HEK293 (cell line): ENCODE measurements around the gene KDM4D.

Experiments
- CTCF ChIA-PET: fragments of 350-600 bp; formaldehyde crosslinking; extraction: SDS; loops from one replicate; lab custom pipeline; 2021; ENCODE audit warnings: antibody characterized with exemption; lab: Yijun Ruan, JAX
- POLR2A ChIA-PET: fragments of 300-600 bp; formaldehyde crosslinking; extraction: SDS; loops from one replicate; lab custom pipeline; 2020; ENCODE audit warnings: antibody characterized with exemption, inconsistent platforms; lab: Yijun Ruan, JAX
- H3K27ac ChIP-seq: fragments of 200-500 bp; sonication (Bioruptor generic); 2 replicates; pipeline ENCODE4 v1.5.1; 2014; ENCODE audit warnings: low read depth, low read length, control low read depth, inconsistent platforms; ENCODE audit errors: extremely low read depth
- H3K36me3 ChIP-seq, 2 experiments: fragments of 200-500 bp in 1 of 2; sonication (Bioruptor generic) in 1 of 2; 1 replicate in 1 of 2; 2 replicates in 1 of 2; pipeline ENCODE4 v1.5.1; 2014 to 2017; ENCODE audit warnings: inconsistent platforms in 2 of 2, low read length in 2 of 2; ENCODE audit not compliant: control insufficient read depth in 2 of 2, insufficient read depth in 1 of 2
- H3K4me1 ChIP-seq: fragments of 200-500 bp; sonication (Bioruptor generic); 2 replicates; pipeline ENCODE4 v1.5.1; 2014; ENCODE audit warnings: mild to moderate bottlenecking, low read length, inconsistent platforms; ENCODE audit not compliant: control insufficient read depth, insufficient read depth
- H3K4me3 ChIP-seq: 2 replicates; pipeline ENCODE4 v1.5.1; 2011; ENCODE audit warnings: low read depth, mild to moderate bottlenecking, control low read depth, low read length, moderate library complexity
- H3K9me3 ChIP-seq: fragments of 200-500 bp; sonication (Bioruptor generic); 2 replicates; pipeline ENCODE4 v1.5.1; 2014; ENCODE audit warnings: low read depth, low read length, inconsistent platforms; ENCODE audit not compliant: control insufficient read depth, insufficient read depth
- BCL11A ChIP-seq: fragments of 450-650 bp; formaldehyde crosslinking; IDR thresholded peaks from 2 replicates; pipeline ENCODE4 v1.5.1; 2016; ENCODE audit warnings: low read depth, missing biosample characterization, missing genetic modification characterization
- EGR2 ChIP-seq: fragments of 450-650 bp; formaldehyde crosslinking; IDR thresholded peaks from 2 replicates; pipeline ENCODE4 v1.5.1; 2016; ENCODE audit warnings: low read depth, missing biosample characterization, missing genetic modification characterization
- ELK4 ChIP-seq: IDR thresholded peaks from 2 replicates; pipeline ENCODE4 v1.6.1; 2011; ENCODE audit warnings: mild to moderate bottlenecking, low read depth, low read length, borderline replicate concordance
- INSM2 ChIP-seq: fragments of 450-650 bp; formaldehyde crosslinking; IDR thresholded peaks from 2 replicates; pipeline ENCODE4 v1.5.1; 2016; ENCODE audit warnings: missing biosample characterization, missing genetic modification characterization
- KLF9 ChIP-seq: fragments of 450-650 bp; formaldehyde crosslinking; IDR thresholded peaks from 2 replicates; pipeline ENCODE4 v1.5.1; 2016; ENCODE audit warnings: missing biosample characterization, missing genetic modification characterization, low read depth
- SP7 ChIP-seq: fragments of 450-650 bp; formaldehyde crosslinking; IDR thresholded peaks from 2 replicates; pipeline ENCODE4 v1.5.1; 2016; ENCODE audit warnings: missing biosample characterization, missing genetic modification characterization
- TCF7L2 ChIP-seq: IDR thresholded peaks from 2 replicates; pipeline ENCODE4 v1.6.1; 2011; ENCODE audit warnings: low read depth, mild to moderate bottlenecking, inconsistent platforms, low read length, moderate library complexity, borderline replicate concordance
- ZBTB8A ChIP-seq: fragments of 450-650 bp; formaldehyde crosslinking; IDR thresholded peaks from 2 replicates; pipeline ENCODE4 v1.5.1; 2016; ENCODE audit warnings: missing biosample characterization, missing genetic modification characterization
- ZEB2 ChIP-seq: fragments of 450-650 bp; formaldehyde crosslinking; IDR thresholded peaks from 2 replicates; pipeline ENCODE4 v1.5.1; 2016; ENCODE audit warnings: missing biosample characterization, missing genetic modification characterization
- ZNF133 ChIP-seq: fragments of 450-650 bp; formaldehyde crosslinking; IDR thresholded peaks from 2 replicates; pipeline ENCODE4 v1.5.1; 2016; ENCODE audit warnings: missing biosample characterization, missing genetic modification characterization
- ZNF169 ChIP-seq: fragments of 450-650 bp; formaldehyde crosslinking; IDR thresholded peaks from 2 replicates; pipeline ENCODE4 v1.5.1; 2016; ENCODE audit warnings: missing biosample characterization, missing genetic modification characterization
- ZNF184 ChIP-seq: fragments of 450-650 bp; IDR thresholded peaks from 2 replicates; pipeline ENCODE4 v1.5.1; 2018; ENCODE audit warnings: missing biosample characterization, mild to moderate bottlenecking, missing genetic modification characterization
- ZNF211 ChIP-seq: fragments of 450-650 bp; formaldehyde crosslinking; IDR thresholded peaks from 2 replicates; pipeline ENCODE4 v1.5.1; 2016; ENCODE audit warnings: low read depth, missing biosample characterization, missing genetic modification characterization
- ZNF26 ChIP-seq: fragments of 450-650 bp; formaldehyde crosslinking; IDR thresholded peaks from 2 replicates; pipeline ENCODE4 v1.5.1; 2016; ENCODE audit warnings: missing biosample characterization, missing genetic modification characterization
- ZNF274 ChIP-seq, 2 experiments: fragments of 200-500 bp in 1 of 2; fragments of 450-650 bp in 1 of 2; sonication (Bioruptor generic) in 1 of 2; formaldehyde crosslinking in 1 of 2; IDR thresholded peaks; 2 replicates each; pipeline versions ENCODE4 v1.5.1 to v1.6.1; 2014 to 2016; ENCODE audit warnings: borderline replicate concordance in 1 of 2, inconsistent platforms in 1 of 2, low read length in 1 of 2, missing biosample characterization in 1 of 2, missing genetic modification characterization in 1 of 2
- ZNF292 ChIP-seq: fragments of 450-650 bp; formaldehyde crosslinking; IDR thresholded peaks from 2 replicates; pipeline ENCODE4 v1.5.1; 2016; ENCODE audit warnings: low read depth, missing biosample characterization, missing genetic modification characterization, borderline replicate concordance
- ZNF449 ChIP-seq: fragments of 450-650 bp; formaldehyde crosslinking; IDR thresholded peaks from 2 replicates; pipeline ENCODE4 v1.5.1; 2017; ENCODE audit warnings: missing biosample characterization, mild to moderate bottlenecking, missing genetic modification characterization, moderate library complexity
- ZNF473 ChIP-seq: fragments of 450-650 bp; formaldehyde crosslinking; IDR thresholded peaks from 2 replicates; pipeline ENCODE4 v1.5.1; 2017; ENCODE audit warnings: missing biosample characterization, missing genetic modification characterization
- ZNF501 ChIP-seq: fragments of 450-650 bp; formaldehyde crosslinking; IDR thresholded peaks from 2 replicates; pipeline ENCODE4 v1.5.1; 2016; ENCODE audit warnings: missing biosample characterization, missing genetic modification characterization
- ZNF561 ChIP-seq: fragments of 450-650 bp; IDR thresholded peaks from 2 replicates; pipeline ENCODE4 v1.5.1; 2018; ENCODE audit warnings: missing biosample characterization, missing genetic modification characterization, borderline replicate concordance
- ZNF610 ChIP-seq: fragments of 450-650 bp; formaldehyde crosslinking; IDR thresholded peaks from 2 replicates; pipeline ENCODE4 v1.5.1; 2016; ENCODE audit warnings: missing biosample characterization, missing genetic modification characterization, borderline replicate concordance
- ZNF626 ChIP-seq: fragments of 450-650 bp; sonication (Bioruptor Pico); formaldehyde crosslinking; IDR thresholded peaks from 2 replicates; pipeline ENCODE4 v1.5.1; 2018; ENCODE audit warnings: missing biosample characterization, missing genetic modification characterization, inconsistent platforms
- ZNF670 ChIP-seq: fragments of 450-650 bp; formaldehyde crosslinking; IDR thresholded peaks from 2 replicates; pipeline ENCODE4 v1.5.1; 2016; ENCODE audit warnings: missing biosample characterization, missing genetic modification characterization, low read depth
- ZNF707 ChIP-seq: fragments of 450-650 bp; formaldehyde crosslinking; IDR thresholded peaks from 2 replicates; pipeline ENCODE4 v1.5.1; 2016; ENCODE audit warnings: missing biosample characterization, missing genetic modification characterization
- ZNF768 ChIP-seq: fragments of 450-650 bp; formaldehyde crosslinking; IDR thresholded peaks from 2 replicates; pipeline ENCODE4 v1.5.1; 2018; ENCODE audit warnings: missing biosample characterization, mild to moderate bottlenecking, missing genetic modification characterization
- ZNF777 ChIP-seq: fragments of 450-650 bp; formaldehyde crosslinking; IDR thresholded peaks from 2 replicates; pipeline ENCODE4 v1.5.1; 2017; ENCODE audit warnings: missing biosample characterization, missing genetic modification characterization, borderline replicate concordance
- ZNF837 ChIP-seq: fragments of 450-650 bp; formaldehyde crosslinking; IDR thresholded peaks from 2 replicates; pipeline ENCODE4 v1.5.1; 2016; ENCODE audit warnings: missing biosample characterization, missing genetic modification characterization
- ZNF843 ChIP-seq: fragments of 450-650 bp; formaldehyde crosslinking; IDR thresholded peaks from 2 replicates; pipeline ENCODE4 v1.5.1; 2016; ENCODE audit warnings: missing biosample characterization, missing genetic modification characterization
- TF ChIP-seq, protein P1 (sequence below): fragments of 450-650 bp; formaldehyde crosslinking; IDR thresholded peaks from 2 replicates; pipeline ENCODE4 v1.5.1; 2016; ENCODE audit warnings: missing biosample characterization, missing genetic modification characterization
- TF ChIP-seq, protein P2 (sequence below): fragments of 450-650 bp; formaldehyde crosslinking; IDR thresholded peaks from 2 replicates; pipeline ENCODE4 v1.5.1; 2017; ENCODE audit warnings: missing biosample characterization, missing genetic modification characterization

The KDM4D gene

GRCh38 chr11:94958121-94958696, 15.3 kb upstream of the KDM4D start:
- CTCF ChIA-PET: interaction anchor here (1.4 to 1.9 kb wide), 2 partner anchors 11 to 335 kb away, joined by 7 to 13 read pairs; no protein-coding TSS in a partner anchor
- Histone ChIP-seq H3K9me3 (no peaks in the 10 kb centered on the region), H3K36me3 (peaks cover 2 to 41% of the 10 kb centered on the region in 2 experiments), H3K27ac (no peak overlapping the region), H3K4me3 (no peak overlapping the region), H3K4me1 (no peaks in the 10 kb centered on the region)
- TF ChIP-seq ZNF501 (tag by site-specific recombination) (no peak), TCF7L2 (no peak), ZNF26 (no peak), ZNF837 (tag by site-specific recombination) (no peak), ZNF843 (tag by site-specific recombination) (no peak), ZNF561 (tag by site-specific recombination) (no peak), ZNF274 (IDR thresholded peaks at IDR 0.05; ENCODE audit: low read length) (no peak), ZNF274 (tag by site-specific recombination; IDR thresholded peaks at IDR 0.05; ENCODE audit: borderline replicate concordance) (no peak), SP7 (no peak), ZNF169 (tag by site-specific recombination) (no peak), ZEB2 (no peak), ZNF626 (no peak), ZNF670 (tag by site-specific recombination) (no peak), ZNF777 (tag by site-specific recombination) (no peak), ZNF473 (tag by site-specific recombination) (no peak), ZNF610 (tag by site-specific recombination) (no peak), ZBTB8A (tag by site-specific recombination) (no peak), BCL11A (tag by site-specific recombination) (no peak), INSM2 (no peak), ZNF768 (tag by site-specific recombination) (no peak), ELK4 (no peak)
- POLR2A ChIA-PET: interaction anchor here (3.4 kb wide), 1 partner anchor 15 kb away, joined by 11 read pairs; the partner anchor contains the start of genes CWC15 and KDM4D

DNA sequence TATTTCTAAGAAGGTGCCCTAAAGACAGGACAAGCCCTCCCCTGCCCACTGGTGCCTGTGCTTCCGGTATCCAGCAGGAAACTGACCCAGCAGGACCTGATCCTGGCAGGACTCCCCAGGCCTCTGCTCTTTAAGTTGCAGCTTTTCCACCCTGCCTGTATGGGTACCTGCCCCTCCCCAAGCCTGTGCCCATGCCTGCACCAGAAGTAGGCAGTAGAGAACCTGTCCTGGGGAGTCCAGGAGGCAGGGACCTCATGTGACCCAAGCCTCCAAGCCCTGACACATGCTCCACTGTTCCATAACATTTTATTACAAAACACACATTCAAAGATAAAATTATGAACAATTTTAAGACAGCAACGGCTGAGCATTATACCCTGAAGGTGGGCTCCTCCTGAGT, 14.3 kb upstream of the KDM4D start:
- CTCF ChIA-PET: interaction anchor here (1.9 kb wide), 1 partner anchor 10 kb away, joined by 13 read pairs; no protein-coding TSS in a partner anchor
- no peak overlapping the region for H3K27ac ChIP-seq
- POLR2A ChIA-PET: interaction anchor here (3.4 kb wide), 1 partner anchor 14 kb away, joined by 11 read pairs; the partner anchor contains the start of genes CWC15 and KDM4D
- H3K9me3 ChIP-seq: no peaks in the 10 kb centered on the region
- no peak overlapping the region for H3K4me3 ChIP-seq
- H3K36me3 ChIP-seq: peaks cover 8 to 50% of the 10 kb centered on the region in 2 experiments
- no peaks in the 10 kb centered on the region for H3K4me1 ChIP-seq
- TF ChIP-seq ZNF184: no peak
- TF ChIP-seq ZNF211 (tag by site-specific recombination): no peak
- TF ChIP-seq, protein P1, sequence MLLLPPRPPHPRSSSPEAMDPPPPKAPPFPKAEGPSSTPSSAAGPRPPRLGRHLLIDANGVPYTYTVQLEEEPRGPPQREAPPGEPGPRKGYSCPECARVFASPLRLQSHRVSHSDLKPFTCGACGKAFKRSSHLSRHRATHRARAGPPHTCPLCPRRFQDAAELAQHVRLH (tag by site-specific recombination): no peak
- no peak for TF ChIP-seq KLF9 (tag by site-specific recombination)
- no peak for TF ChIP-seq ZNF292
- TF ChIP-seq ZNF707 (tag by site-specific recombination): no peak
- TF ChIP-seq, protein P2, sequence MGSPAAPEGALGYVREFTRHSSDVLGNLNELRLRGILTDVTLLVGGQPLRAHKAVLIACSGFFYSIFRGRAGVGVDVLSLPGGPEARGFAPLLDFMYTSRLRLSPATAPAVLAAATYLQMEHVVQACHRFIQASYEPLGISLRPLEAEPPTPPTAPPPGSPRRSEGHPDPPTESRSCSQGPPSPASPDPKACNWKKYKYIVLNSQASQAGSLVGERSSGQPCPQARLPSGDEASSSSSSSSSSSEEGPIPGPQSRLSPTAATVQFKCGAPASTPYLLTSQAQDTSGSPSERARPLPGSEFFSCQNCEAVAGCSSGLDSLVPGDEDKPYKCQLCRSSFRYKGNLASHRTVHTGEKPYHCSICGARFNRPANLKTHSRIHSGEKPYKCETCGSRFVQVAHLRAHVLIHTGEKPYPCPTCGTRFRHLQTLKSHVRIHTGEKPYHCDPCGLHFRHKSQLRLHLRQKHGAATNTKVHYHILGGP (tag by site-specific recombination): no peak
- TF ChIP-seq ZNF449: no peak
- no peak for TF ChIP-seq EGR2 (tag by site-specific recombination)
- TF ChIP-seq ZNF133 (tag by site-specific recombination): no peak
